NB4 (cell line): ENCODE data around the gene TUBA8.

ENCODE experiments used
- CTCF ChIP-seq: IDR thresholded peaks from one replicate; pipeline ENCODE4 v1.5.1; 2012; ENCODE audit warnings: low read depth, low read length
- POLR2A ChIP-seq: IDR thresholded peaks from 2 replicates; pipeline ENCODE4 v1.6.1; 2011; ENCODE audit warnings: mild to moderate bottlenecking; ENCODE audit not compliant: insufficient read length; ENCODE audit errors: extremely low read depth

- TF ChIP-seq CTCF (no peak), POLR2A (no peak)
Observed at GRCh38 chr22:18079706-18080233, 30.8 kb upstream of the TUBA8 start.
